Stimulated activated CD8-positive, alpha-beta memory T cell treated with anti-CD3 and anti-CD28 coated beads, Interleukin-12 subunit alpha, Interleukin-12 subunit beta, amount 100 ng/mL, for 24 hours (primary cell): Measurements from ENCODE around the gene CAPN11.

Experiments
- DNase-seq: peaks from one replicate; pipeline ENCODE4 v3.0.0-alpha.2; 2020; ENCODE audit errors: extremely low read depth

CAPN11 gene

DNA sequence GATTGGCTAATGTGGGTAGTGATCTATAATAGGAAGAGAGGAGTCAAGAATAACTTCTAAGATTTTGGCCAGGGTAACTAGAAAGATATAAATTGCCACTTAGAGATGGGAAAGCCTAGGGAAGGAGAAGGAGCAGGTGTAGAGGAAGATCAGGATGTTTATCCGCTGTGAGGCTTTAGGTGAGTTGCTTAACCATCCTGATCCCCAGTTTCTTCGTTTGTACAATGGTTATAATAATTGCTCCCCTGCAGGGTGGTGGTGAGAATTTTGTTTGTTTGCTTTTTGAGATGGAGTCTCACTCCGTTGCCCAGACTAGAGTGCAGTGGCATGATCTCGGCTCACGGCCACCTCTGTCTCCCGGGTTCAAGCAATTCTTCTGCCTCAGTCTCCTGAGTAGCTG, 55.7 kb downstream of the CAPN11 start:
- no peak for DNase-seq

DNA sequence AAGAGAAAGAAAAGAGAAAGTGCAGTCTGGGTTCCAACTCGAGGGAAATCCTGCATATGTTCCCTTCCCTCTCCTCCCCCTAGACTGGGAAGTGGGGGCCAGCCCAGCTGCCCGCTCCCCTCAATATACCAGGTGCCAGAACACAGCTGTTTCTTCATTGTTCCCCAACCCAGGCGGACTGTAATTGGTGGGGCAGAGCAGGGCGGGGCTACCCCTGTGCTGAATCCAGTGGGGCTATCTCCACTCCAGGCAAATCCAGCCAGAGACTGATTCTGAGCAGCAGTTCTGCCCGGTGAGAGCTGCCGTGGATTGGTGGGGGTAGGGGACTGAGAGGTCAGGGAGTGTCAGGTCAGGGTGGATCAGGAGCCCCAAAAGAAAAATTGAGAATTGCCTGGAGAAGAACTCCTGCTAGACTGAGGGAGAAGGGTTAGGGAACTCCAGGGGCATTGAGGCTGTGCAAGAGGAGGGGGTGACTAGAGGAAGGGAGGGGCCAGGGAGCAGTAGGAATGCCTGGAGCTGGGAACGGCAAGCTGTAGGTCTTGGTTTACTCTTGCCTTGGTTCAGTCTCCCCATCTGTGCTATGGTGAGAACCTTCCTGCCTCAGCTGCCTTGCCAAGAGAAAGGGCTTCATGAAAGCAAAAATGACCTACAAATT, 58.2 kb downstream of the CAPN11 start, which contains the start of gene MYMX:
Gene MYMX, plus strand, starts transcription at position 250 of the 655 bp plus-strand sequence. CDS start 546 bp downstream, outside the sequence.
- DNase-seq, result no peak

GRCh38 chr6:44217332-44218143, 58.9 kb downstream of the CAPN11 start:
- DNase-seq, result no peak

GRCh38 chr6:44219053-44219814, 60.6 kb downstream of the CAPN11 start:
- no peak for DNase-seq

- DNase-seq, result no peak
Observed at GRCh38 chr6:44219815-44220784, 61.5 kb downstream of the CAPN11 start.

GRCh38 chr6:44220913-44221290, 62.3 kb downstream of the CAPN11 start:
- DNase-seq, result no peak

DNA sequence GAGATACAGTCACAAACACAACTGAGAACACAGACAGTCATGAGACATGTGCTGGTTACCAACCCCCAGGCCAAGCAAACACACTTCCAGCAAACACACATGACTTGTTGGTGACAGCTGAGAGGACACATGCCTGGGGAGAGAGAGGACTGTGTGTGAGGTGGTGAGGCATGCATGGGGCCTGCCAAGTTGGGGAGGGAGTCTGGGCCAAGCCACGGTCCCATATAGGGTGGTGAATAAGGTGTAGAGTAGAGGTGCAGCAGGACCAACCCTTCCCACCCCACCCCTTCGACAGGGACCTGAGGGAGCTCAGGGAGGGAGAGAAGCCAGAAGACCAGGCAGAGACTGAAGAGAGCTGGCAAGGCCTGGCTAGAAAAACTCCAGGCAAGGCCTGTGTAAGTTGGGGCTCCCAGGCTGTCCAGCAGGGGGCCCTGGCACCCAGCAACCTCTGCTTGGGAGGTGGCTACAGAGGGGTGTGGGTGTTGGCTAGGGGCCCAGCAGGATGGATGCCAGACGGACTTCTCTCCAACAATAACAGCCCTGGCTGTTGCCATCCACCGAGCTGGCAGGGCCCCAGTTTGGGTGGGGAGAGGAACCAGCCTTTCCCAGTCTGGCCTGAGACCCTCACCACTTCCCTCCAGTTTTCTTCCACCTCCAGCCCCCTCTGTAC, 62.8 kb downstream of the CAPN11 start:
- DNase-seq, result peak; percentile 44

DNA sequence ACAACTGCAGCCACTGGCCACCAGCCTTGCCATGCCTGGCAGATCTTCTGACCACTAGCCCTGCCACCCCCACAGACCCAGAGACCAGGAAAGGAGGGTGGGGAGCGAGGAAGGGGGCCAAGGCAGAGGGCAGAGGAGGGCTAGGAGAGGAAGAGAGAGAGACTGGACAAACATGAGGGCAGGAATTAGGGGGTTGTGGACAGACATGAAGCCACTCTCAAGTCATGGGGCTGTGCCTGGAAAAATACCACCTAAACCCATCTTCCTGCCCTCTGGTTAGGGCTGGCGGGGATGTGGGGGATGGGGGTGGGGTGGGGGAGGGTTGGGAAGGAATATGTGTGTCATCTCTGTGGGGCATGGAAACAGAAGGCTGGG, 63.3 kb downstream of the CAPN11 start:
- DNase-seq, result no peak

DNA sequence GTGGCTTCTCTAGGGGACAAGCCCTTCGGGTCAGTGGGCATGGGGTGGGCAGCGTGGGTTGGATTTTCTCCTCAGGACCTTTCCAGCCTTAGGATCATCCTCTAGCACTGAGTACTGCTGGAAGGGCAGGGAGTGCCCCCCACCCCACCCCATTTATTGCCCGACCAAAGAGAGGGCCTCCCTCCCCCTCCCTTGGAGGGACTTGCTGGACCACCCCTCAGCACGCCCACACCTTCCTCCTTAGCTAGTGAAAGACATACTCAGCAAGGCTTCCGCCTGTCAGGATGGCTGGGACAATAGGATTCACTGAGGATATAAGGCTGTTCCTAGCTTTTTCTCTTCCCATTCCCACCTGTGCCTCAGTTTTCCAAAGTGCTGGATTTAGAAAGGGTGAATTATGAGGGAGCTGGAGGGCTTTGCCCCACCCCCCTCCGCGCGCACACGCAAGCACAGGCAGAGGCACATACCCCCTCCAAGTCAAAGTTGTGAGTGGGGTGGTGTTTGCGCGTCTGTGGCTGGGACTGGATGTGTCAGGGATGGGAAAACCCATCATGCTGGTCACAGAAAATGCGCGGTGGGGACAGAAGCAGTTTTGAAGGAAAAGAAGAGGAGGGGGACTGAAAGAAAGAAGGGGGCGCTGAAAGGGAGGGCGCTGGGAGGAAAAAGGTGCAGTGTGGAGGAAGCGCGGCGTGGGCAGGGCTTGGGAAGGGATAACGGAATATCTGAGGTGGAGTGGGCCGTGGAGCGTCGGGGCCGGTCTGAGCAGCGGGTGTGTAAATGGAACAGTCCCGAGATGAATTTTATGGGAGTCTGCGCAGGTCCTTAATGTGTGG, 64.1 kb downstream of the CAPN11 start:
- no peak for DNase-seq

DNA sequence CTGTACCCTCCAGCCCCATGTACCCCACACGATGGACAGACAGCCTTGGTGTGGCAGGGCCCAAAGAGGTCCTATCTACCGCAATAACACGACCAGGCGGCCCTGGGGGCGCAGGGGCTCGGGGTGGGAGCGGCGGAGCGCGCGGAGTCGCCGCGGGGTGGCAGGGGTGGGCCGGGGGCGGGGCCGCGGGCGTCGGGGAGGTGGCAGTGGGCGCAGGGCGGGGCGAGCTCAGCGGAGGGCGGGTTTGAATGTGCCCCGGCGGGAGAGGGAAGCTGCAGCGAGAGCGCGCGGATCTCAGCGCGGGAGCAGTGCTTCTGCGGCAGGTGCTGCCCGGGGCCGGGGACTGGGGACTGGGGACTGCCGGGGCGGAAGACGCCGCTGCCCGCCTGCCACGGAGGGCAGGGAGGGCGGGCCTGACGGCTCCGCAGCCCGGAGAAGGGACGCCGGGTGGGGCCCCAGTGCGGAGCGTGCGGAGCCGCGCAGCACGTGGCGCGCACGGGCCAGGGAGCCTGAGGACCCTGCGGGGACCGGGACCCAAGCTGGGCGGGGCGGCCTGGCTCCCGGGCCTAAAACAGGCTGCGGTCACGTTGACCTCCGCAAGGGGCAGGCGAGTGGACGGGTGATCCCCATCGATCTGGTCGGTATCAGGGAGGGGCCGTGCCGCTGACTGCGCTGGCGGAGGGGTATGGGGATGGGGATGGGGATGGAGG, 64.9 kb downstream of the CAPN11 start, which contains the start of gene SLC29A1:
Gene SLC29A1, plus strand, starts transcription at position 277 of the 710 bp plus-strand sequence. CDS start 3,719 bp downstream, outside the sequence.
- peak; percentile 63 for DNase-seq

DNA sequence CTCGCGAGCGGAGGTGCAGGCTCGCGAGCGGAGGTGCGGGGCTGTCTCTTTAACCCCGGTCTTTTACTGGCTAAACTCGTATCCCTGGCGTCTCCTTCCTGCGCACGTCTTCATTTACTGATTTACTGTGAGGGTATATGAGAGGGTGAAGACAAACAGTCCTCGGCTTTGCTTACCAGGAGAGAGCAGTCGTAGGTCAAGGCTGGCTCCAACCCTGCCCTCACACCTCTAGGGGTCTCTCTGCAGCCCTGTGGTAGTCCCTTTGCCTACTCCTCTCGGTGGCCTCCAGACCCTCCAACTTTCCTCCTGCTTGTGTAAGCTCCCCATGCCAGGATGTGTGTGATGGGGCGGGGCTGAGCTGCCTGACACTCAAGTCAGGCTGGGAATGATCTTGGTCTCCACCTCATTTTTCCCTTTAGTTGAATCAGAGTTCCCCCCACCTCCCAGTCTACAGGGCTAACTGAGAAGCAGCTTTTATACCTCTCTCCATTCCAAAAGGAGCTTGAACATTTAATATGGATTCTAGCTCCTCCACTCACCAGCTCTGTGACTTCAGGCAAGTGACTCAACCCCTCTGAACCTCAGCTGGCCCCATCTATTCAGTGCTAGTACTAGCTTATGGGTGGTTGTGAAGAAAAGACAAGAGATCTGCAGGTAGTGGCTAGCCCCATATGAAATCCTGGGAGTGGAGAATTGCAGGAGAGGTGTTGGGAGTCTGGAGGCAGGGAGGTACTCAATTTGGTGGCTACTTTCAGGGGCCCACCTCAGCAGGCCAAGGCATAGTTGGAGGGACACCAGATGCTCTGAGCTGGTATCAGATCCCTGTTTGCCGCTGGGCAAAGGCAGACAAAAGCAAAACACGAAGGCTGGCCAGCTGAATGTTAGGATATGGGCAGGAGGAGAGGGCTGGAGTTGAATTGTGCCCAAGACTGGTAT, 65.7 kb downstream of the CAPN11 start:
- DNase-seq, result no peak

GRCh38 chr6:44224965-44225305, 66.3 kb downstream of the CAPN11 start:
- DNase-seq, result no peak

- DNase-seq, result no peak
Observed at GRCh38 chr6:44225579-44226325, 67.1 kb downstream of the CAPN11 start.

- DNase-seq, result no peak
Observed at GRCh38 chr6:44226368-44227147, 67.9 kb downstream of the CAPN11 start.

- no peak for DNase-seq
Observed at GRCh38 chr6:44227148-44227793, 68.7 kb downstream of the CAPN11 start.

- DNase-seq, result no peak
Observed at GRCh38 chr6:44228031-44228430, 69.4 kb downstream of the CAPN11 start.
